Heart left ventricle (tissue), 16 donors: ENCODE data around the gene MRPS23. TPM values are rescaled to one million over a fixed set of nuclear protein-coding genes. Genes with fewer than 3 reads are reported as not detected.

ENCODE experiments used
- ATAC-seq, 4 donors: fragments of 200-7000 bp; cut with Tn5 transposase; one replicate each; pipeline ENCODE4 v1.9.1; 2020 to 2022; ENCODE audit warnings: moderate library complexity in 4 of 4, mild to moderate bottlenecking in 3 of 4, moderate number of reproducible peaks in 1 of 4
- DNase-seq, 5 donors: peaks; one replicate each; pipeline ENCODE4 v3.0.0-alpha.2; 2020
- H3K27ac ChIP-seq, 12 donors: fragments of 200-600 bp; sonication (generic) in 4 of 12; one replicate each; pipeline versions ENCODE4 v1.5.0 to v1.8.0; 2016 to 2022; ENCODE audit warnings: mild to moderate bottlenecking in 2 of 12
- H3K27me3 ChIP-seq, 9 donors: fragments of 200-600 bp; sonication (generic) in 2 of 9; one replicate each; pipeline versions ENCODE4 v1.5.1 to v1.8.0; 2016 to 2022; ENCODE audit warnings: mild to moderate bottlenecking in 3 of 9
- H3K36me3 ChIP-seq, 9 donors: fragments of 200-600 bp; sonication (generic) in 2 of 9; one replicate each; pipeline versions ENCODE4 v1.5.0 to v1.8.0; 2018 to 2022; ENCODE audit warnings: mild to moderate bottlenecking in 2 of 9
- H3K4me1 ChIP-seq, 12 donors: fragments of 200-600 bp; sonication (generic) in 4 of 12; one replicate each; pipeline versions ENCODE4 v1.5.0 to v1.8.0; 2016 to 2022; ENCODE audit warnings: mild to moderate bottlenecking in 3 of 12
- H3K4me3 ChIP-seq, 12 donors: fragments of 200-600 bp; sonication (generic) in 4 of 12; one replicate each; pipeline versions ENCODE4 v1.5.0 to v1.8.0; 2017 to 2022; ENCODE audit warnings: mild to moderate bottlenecking in 9 of 12, moderate library complexity in 4 of 12
- H3K9me3 ChIP-seq, 12 donors: fragments of 200-600 bp; sonication (generic) in 4 of 12; one replicate each; pipeline versions ENCODE4 v1.5.0 to v1.8.0; 2016 to 2022; ENCODE audit warnings: mild to moderate bottlenecking in 1 of 12
- CTCF ChIP-seq, 12 donors: fragments of 200-600 bp; sonication (generic) in 4 of 12; IDR thresholded peaks; one replicate each; pipeline versions ENCODE4 v1.5.0 to v1.8.0; 2018 to 2022; ENCODE audit warnings: antibody characterized with exemption in 12 of 12, mild to moderate bottlenecking in 5 of 12
- POLR2A ChIP-seq, 2 donors: fragments of 450-650 bp; IDR thresholded peaks; one replicate each; pipeline ENCODE4 v1.6.1; 2017; ENCODE audit warnings: antibody characterized with exemption in 2 of 2, mild to moderate bottlenecking in 2 of 2, moderate library complexity in 2 of 2
- WGBS, 4 donors: extraction: QIAGEN DNeasy Blood & Tissue Kit in 2 of 4; methylation state at CpG; one replicate each; pipeline versions ENCODE4 v1.1.5 to v1.1.7; 2013 to 2018; 5-methylcytosine and 5-hydroxymethylcytosine counted together
- intact Hi-C, 10 donors: fragments of 100-400 bp; cut with DNase I; formaldehyde crosslinking; loops; one replicate each; pipeline versions ENCODE4 v1.11.1 to v1.14.2; 2022
- polyA plus RNA-seq, 2 donors: library from polyadenylated mRNA; stranded (reverse); fragments of 200-250 nt; gene quantifications; one replicate each; pipeline ENCODE4 v1.2.3, GENCODE V29; 2013
- total RNA-seq, 9 donors: library from RNA; depleted of rRNA in 2 of 9; stranded (reverse); fragments of >200 nt in 2 of 9; fragmentation: NEBNext Ultra II Directional in 3 of 9; extraction: Animal tissue kit (Norgen Biotek cat#: 25700) in 3 of 9; gene quantifications; one replicate each; pipeline versions ENCODE4 v1.1.0 to v1.2.4, GENCODE V29; 2016 to 2023
- donor health status: ischemic (EF 13 %, LVEDD 7.1; RV severe dilation, severe dysfunction).
- donor health status: healthy with polysubstance abuse.
- donor health status: DM: no; HTN: yes; CAD: no.
- donor health status: DM: no; HTN: no; CAD: no.
- donor health status: ischemic (EF 25% LVEDD 6.9; RV normal size, moderate dysfunction).
- donor health status: ischemic (EF 25% LVEDD 5.7; RV mildly dilated, moderate dysfunction).
- donor health status: healthy.
- donor health status: DM: yes; HTN: yes; CAD: no.
- donor health status: ischemic (EF 35%, LVEDD 5.7; RV mildly dilated, moderate dysfunction).
- donor health status: nonischemic (EF 11% LVEDD 7.7; RV severe dilation, severe dysfunction).
- donor health status: DM: yes; HTN: yes; CAD: no.
- donor health status: PGD.
- donor health status: ischemic (EF 29% LVEDD 5.4; RV normal size, mild dysfunction).
- donor health status: nonischemic (EF 23%, LVEDD 6.1; RV moderate dilation, normal function).

The MRPS23 gene
- total and polyA plus RNA-seq, 11 donors = 23.9 to 207 (median 71.8) TPM

GRCh38 chr17:57895382-57896060 is 45.7 kb upstream of the MRPS23 start:
- TF ChIP-seq POLR2A (IDR thresholded peaks at IDR 0.05) (no peak), CTCF (IDR thresholded peaks at IDR 0.05) (no peak)
- intact Hi-C loops = no loop called here
- ATAC-seq (peak in 2 of 4 donors; percentile 5 to 26), DNase-seq (peak; percentile 42 to 81 (median 70))
- Histone ChIP-seq H3K4me1 (peaks cover 17 to 95% (median 85%) of the 10 kb centered on the region in 12 donors), H3K36me3 (no peaks in the 10 kb centered on the region), H3K27me3 (no peaks in the 10 kb centered on the region), H3K4me3 (no peak overlapping the region), H3K9me3 (no peaks in the 10 kb centered on the region), H3K27ac (peak overlapping the region; percentile 75 to 100 (median 97))
- WGBS, 4 donors = 30 to 43% (median 42%) methylated on average over 8 of the region's 8 CpGs

GRCh38 chr17:57894848-57895247 is 45.0 kb upstream of the MRPS23 start:
- intact Hi-C loops = loop anchor here in 9 of 10 donors (5.0 kb wide), 7 partner anchors 38 to 92 kb away; partner anchors contain the start of genes MRPS23 (in 3 of the 9), VEZF1 (in 2 of the 9) and CUEDC1 (in 1 of the 9)
- Histone ChIP-seq H3K4me1 (peaks cover 17 to 95% (median 85%) of the 10 kb centered on the region in 12 donors), H3K4me3 (no peak overlapping the region), H3K27me3 (no peaks in the 10 kb centered on the region), H3K36me3 (no peaks in the 10 kb centered on the region), H3K9me3 (no peaks in the 10 kb centered on the region), H3K27ac (peak overlapping the region; percentile 75 to 100 (median 97))
- no peak for TF ChIP-seq POLR2A (IDR thresholded peaks at IDR 0.05)
- ATAC-seq (no peak), DNase-seq (no peak)
- WGBS, 4 donors = 75 to 85% (median 79%) methylated on average over 1 of the region's 1 CpG

GRCh38 chr17:57892820-57893595 is 43.2 kb upstream of the MRPS23 start:
- no peaks in the 10 kb centered on the region for H3K27me3 ChIP-seq
- peaks cover 9 to 95% (median 83%) of the 10 kb centered on the region in 12 donors for H3K4me1 ChIP-seq
- H3K27ac ChIP-seq = peak overlapping the region; percentile 92 to 100 (median 97)
- 1 to 14% (median 7%) methylated on average over 15 to 16 of the region's 16 CpGs for WGBS, 4 donors
- TF ChIP-seq CTCF (IDR thresholded peaks at IDR 0.05) = peak in 3 of 12 donors; percentile 10 to 26 (median 16)
- no peak for TF ChIP-seq POLR2A (IDR thresholded peaks at IDR 0.05)
- peak; percentile 87 to 97 (median 92) for DNase-seq
- intact Hi-C loops = loop anchor here (1.0 to 5.0 kb wide), 16 partner anchors 19 to 326 kb away; partner anchors contain the start of genes VEZF1 (in 5 of the 10), CUEDC1 (in 3 of the 10), MRPS23 (in 3 of the 10) and MKS1 (in 1 of the 10)
- peak; percentile 80 to 88 (median 86) for ATAC-seq
- no peaks in the 10 kb centered on the region for H3K36me3 ChIP-seq
- H3K4me3 ChIP-seq = peak overlapping the region in 11 of 12 donors; percentile 11 to 56 (median 48)
- H3K9me3 ChIP-seq = no peaks in the 10 kb centered on the region

GRCh38 chr17:57892146-57892819 is 42.4 kb upstream of the MRPS23 start:
- TF ChIP-seq CTCF (IDR thresholded peaks at IDR 0.05) (peak; percentile 95 to 100 (median 98)), POLR2A (IDR thresholded peaks at IDR 0.05) (no peak)
- WGBS, 4 donors = 25 to 29% (median 26%) methylated on average over 5 to 6 of the region's 6 CpGs
- no peaks in the 10 kb centered on the region for H3K36me3 ChIP-seq
- peak; percentile 87 to 93 (median 91) for DNase-seq
- peaks cover 6 to 90% (median 77%) of the 10 kb centered on the region in 12 donors for H3K4me1 ChIP-seq
- peak overlapping the region; percentile 92 to 100 (median 97) for H3K27ac ChIP-seq
- peak; percentile 46 to 65 (median 47) for ATAC-seq
- no peaks in the 10 kb centered on the region for H3K9me3 ChIP-seq
- intact Hi-C loops = loop anchor here (1.0 to 5.0 kb wide), 15 partner anchors 25 to 327 kb away; partner anchors contain the start of genes VEZF1 (in 5 of the 10), CUEDC1 (in 3 of the 10), MRPS23 (in 3 of the 10) and MKS1 (in 1 of the 10)
- peak overlapping the region in 5 of 12 donors; percentile 48 to 56 (median 52) for H3K4me3 ChIP-seq
- H3K27me3 ChIP-seq = no peaks in the 10 kb centered on the region
